K562 (cell line): Measurements from ENCODE around the gene FSTL3. TPM values are rescaled to one million over a fixed set of nuclear protein-coding genes. Genes with fewer than 3 reads are reported as not detected.

ENCODE experiments used
- ATAC-seq: fragments of 200-7000 bp; cut with Tn5 transposase; 3 replicates; pipeline ENCODE4 v1.9.1; 2020; ENCODE audit warnings: moderate library complexity
- BruUV-seq: library from RNA; stranded (reverse); fragments of 400-500 nt; replicated peaks from 2 replicates; lab custom pipeline; 2021; lab: Mats Ljungman, UMichigan
- CTCF ChIA-PET: fragments of 300-600 bp; formaldehyde crosslinking; extraction: SDS; loops from one replicate; lab custom pipeline; 2021; ENCODE audit warnings: low intra/inter-chr PET ratio; lab: Yijun Ruan, JAX
- POLR2A ChIA-PET: fragments of 300-600, 350-650 bp; sonication (Branson Sonifier 250); formaldehyde crosslinking; extraction: SDS; loops from one replicate; lab custom pipeline; 2021; ENCODE audit warnings: antibody characterized with exemption, inconsistent platforms; lab: Yijun Ruan, JAX
- DNase-seq, 4 experiments: peaks; one replicate each; pipeline versions ENCODE4 v3.0.0 to v3.0.0-alpha.2; 2011 to 2018; ENCODE audit warnings: low spot score in 3 of 4, mixed read lengths in 3 of 4; ENCODE audit errors: extremely low read depth in 1 of 4
- FAIRE-seq: peaks from 2 replicates; lab custom pipeline; 2011; peaks lifted over from hg19 to GRCh38; lab: Jason Lieb, UNC
- H2AFZ ChIP-seq: 2 replicates; pipeline ENCODE4 v1.6.0; 2011; ENCODE audit warnings: low read depth, low read length, control low read depth, inconsistent platforms
- H3K27ac ChIP-seq: fragments of 200-600 bp; 3 replicates; pipeline ENCODE4 v1.8.0; 2011; ENCODE audit warnings: low read depth, mild to moderate bottlenecking, control low read depth, inconsistent platforms, low read length, moderate library complexity, mixed read lengths; ENCODE audit errors: extremely low read depth
- H3K27me3 ChIP-seq, 2 experiments: fragments of 300-600 bp in 1 of 2; 2 replicates in 1 of 2; 3 replicates in 1 of 2; pipeline versions ENCODE4 v1.6.0 to v1.8.0; 2011; ENCODE audit warnings: inconsistent platforms in 2 of 2, low read length in 2 of 2, mild to moderate bottlenecking in 1 of 2, mixed read lengths in 1 of 2, moderate library complexity in 1 of 2; ENCODE audit not compliant: control insufficient read depth in 2 of 2, insufficient read depth in 2 of 2
- H3K36me3 ChIP-seq: fragments of 300-600 bp; 3 replicates; pipeline ENCODE4 v1.8.0; 2011; ENCODE audit warnings: mild to moderate bottlenecking, low read length, inconsistent platforms; ENCODE audit not compliant: control insufficient read depth, insufficient read depth
- H3K4me1 ChIP-seq, 2 experiments: fragments of 200-600 bp in 1 of 2; replicated peaks in 1 of 2; 2 replicates in 1 of 2; 3 replicates in 1 of 2; pipeline versions ENCODE4 v1.5.1 to v1.8.0; 2011; ENCODE audit warnings: inconsistent platforms in 2 of 2, low read length in 2 of 2, mild to moderate bottlenecking in 1 of 2, mixed read lengths in 1 of 2, moderate library complexity in 1 of 2; ENCODE audit not compliant: control insufficient read depth in 2 of 2, insufficient read depth in 2 of 2
- H3K4me2 ChIP-seq: 2 replicates; pipeline ENCODE4 v1.6.1; 2011; ENCODE audit warnings: low read length, control low read depth, inconsistent platforms, mixed read lengths; ENCODE audit not compliant: insufficient read depth
- H3K4me3 ChIP-seq: fragments of 200-600 bp; sonication (generic), shearing (Covaris generic); 2 replicates; pipeline ENCODE4 v1.5.1; 2016; ENCODE audit warnings: control low read depth, inconsistent platforms
- H3K79me2 ChIP-seq: fragments of 200-600 bp; 3 replicates; pipeline ENCODE4 v1.8.0; 2011; ENCODE audit warnings: low read length, inconsistent platforms; ENCODE audit not compliant: control insufficient read depth, insufficient read depth
- H3K9ac ChIP-seq, 2 experiments: 2 replicates each; pipeline versions ENCODE4 v1.6.0 to v1.6.1; 2011; ENCODE audit warnings: low read depth in 2 of 2, low read length in 2 of 2, control low read depth in 1 of 2, inconsistent platforms in 1 of 2, mild to moderate bottlenecking in 1 of 2, mixed read lengths in 1 of 2; ENCODE audit not compliant: insufficient read depth in 1 of 2
- H3K9me1 ChIP-seq: one replicate; pipeline ENCODE4 v1.6.0; 2011; ENCODE audit warnings: inconsistent platforms, mild to moderate bottlenecking, low read length, moderate library complexity; ENCODE audit not compliant: control insufficient read depth, insufficient read depth
- H3K9me3 ChIP-seq: replicated peaks from 2 replicates; pipeline ENCODE4 v1.5.1; 2011; ENCODE audit warnings: low read depth, low read length, inconsistent platforms; ENCODE audit not compliant: control insufficient read depth, insufficient read depth
- H4K20me1 ChIP-seq: replicated peaks from 2 replicates; pipeline ENCODE4 v1.6.1; 2011; ENCODE audit warnings: low read length, inconsistent platforms, mixed read lengths; ENCODE audit not compliant: control insufficient read depth, insufficient read depth
- ETV1 ChIP-seq: fragments of 450-650 bp; conservative IDR thresholded peaks from 2 replicates; pipeline ENCODE4 v1.6.1; 2016; ENCODE audit warnings: missing genetic modification characterization, control low read depth, low read depth, missing compliant biosample characterization
- PCBP2 ChIP-seq: fragments of 200-400 bp; formaldehyde crosslinking; IDR thresholded peaks from 2 replicates; pipeline ENCODE4 v1.6.1; 2018; ENCODE audit warnings: low read length, low read depth, mild to moderate bottlenecking, moderate library complexity; ENCODE audit not compliant: poor library complexity, severe bottlenecking
- POLR2G ChIP-seq: fragments of 200-400 bp; formaldehyde crosslinking; IDR thresholded peaks from 2 replicates; pipeline ENCODE4 v1.6.1; 2017; ENCODE audit warnings: low read depth, mild to moderate bottlenecking, antibody characterized with exemption, low read length, moderate library complexity
- ZBTB7A ChIP-seq: IDR thresholded peaks from 2 replicates; pipeline ENCODE4 v1.6.1; 2011; ENCODE audit warnings: low read depth, mild to moderate bottlenecking, low read length, moderate library complexity, borderline replicate concordance; ENCODE audit not compliant: control insufficient read depth
- WGBS: fragments of 100-300 bp; shearing (Covaris generic); methylation state at CpG from one replicate; pipeline ENCODE4 v1.1.6; 2016; ENCODE audit warnings: low coverage, mixed read lengths; ENCODE audit not compliant: insufficient coverage; ENCODE audit errors: missing lambda C conversion rate; 5-methylcytosine and 5-hydroxymethylcytosine counted together
- in situ Hi-C: fragments of 300-500 bp; cut with MboI; formaldehyde crosslinking; loops from 4 replicates; pipeline ENCODE4 v1.15.0; 2018; ENCODE audit warnings: inconsistent platforms, mixed read lengths
- intact Hi-C: fragments of 100-400 bp; cut with micrococcal nuclease; formaldehyde crosslinking; loops from 2 replicates; pipeline ENCODE4 v1.14.2; 2022
- polyA plus RNA-seq, 8 experiments: library from polyadenylated mRNA; depleted of rRNA in 4 of 8; stranded (reverse) in 5 of 8; unstranded in 3 of 8; fragments of >200 nt; fragmentation: Nextera tagmentation in 2 of 8; fragmentation: Illumina TruSeq in 1 of 8; extraction: Ambion mirVana in 2 of 8; extraction: Trizol in 1 of 8; gene quantifications; 2 replicates each; pipeline versions ENCODE4 v1.2.1 to v1.2.3, GENCODE V29; 2011 to 2014; ENCODE audit warnings: inconsistent platforms in 1 of 8, missing spikeins in 1 of 8
- total RNA-seq, 7 experiments: library from RNA; depleted of rRNA in 6 of 7; stranded (reverse); fragments of >200 nt in 6 of 7; fragmentation: Illumina TruSeq in 2 of 7; extraction: Trizol in 2 of 7; gene quantifications; 2 replicates each; pipeline versions ENCODE4 v1.2.1 to v1.2.3, GENCODE V29; 2011 to 2021; ENCODE audit warnings: low replicate concordance in 1 of 7

FSTL3 gene
- total and polyA plus RNA-seq, 9 of the 15 experiments (the other 6 are each of a cell fraction or from before 2014, with no cell fraction given): 0.35 to 6.8 (median 4.2) TPM; not detected in 1

DNA sequence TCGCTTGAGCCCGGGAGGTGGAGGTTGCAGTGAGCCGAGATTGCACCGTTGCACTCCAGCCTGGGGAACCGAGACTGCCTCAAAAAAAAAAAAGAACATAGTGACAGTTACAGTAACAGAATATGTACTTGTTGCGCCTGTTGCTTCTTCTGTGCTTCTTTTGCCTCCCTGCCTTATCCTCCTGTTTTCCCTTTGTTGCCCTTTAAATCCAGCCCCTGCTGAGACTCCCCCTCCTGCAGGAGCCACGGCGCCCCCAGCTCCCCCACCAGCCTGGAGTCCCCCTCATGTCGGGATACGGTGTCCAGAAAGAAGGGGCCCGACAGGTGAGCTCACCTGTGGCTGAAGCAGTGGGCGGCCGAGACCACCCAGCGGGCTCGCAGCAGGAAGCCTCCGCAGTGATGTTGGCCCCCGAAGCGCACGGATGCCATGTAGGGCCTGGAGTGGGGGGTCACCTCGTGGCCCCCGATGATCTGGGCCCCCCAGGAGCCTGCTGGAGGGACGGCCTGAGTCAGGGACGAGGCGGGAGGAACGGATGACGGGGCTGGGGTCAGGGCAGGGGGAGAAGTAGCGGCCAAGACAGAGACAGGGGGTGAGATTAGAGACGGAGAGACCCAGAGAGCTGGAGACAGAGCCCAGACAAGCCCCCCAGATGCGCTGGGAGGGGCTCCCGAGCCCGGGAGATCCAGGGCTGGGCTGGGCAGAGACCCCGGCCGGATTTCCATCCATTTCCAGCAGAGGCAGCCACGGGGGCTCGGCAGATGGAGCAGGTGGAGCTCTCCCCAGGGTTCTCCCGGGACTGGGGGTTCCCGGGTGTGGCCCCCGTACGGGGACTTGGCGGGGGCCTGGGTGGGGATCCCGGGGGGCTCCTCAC is 18.5 kb downstream of the FSTL3 start:
- intact Hi-C loops: no loop called here
- TF ChIP-seq ZBTB7A (peak; percentile 39; the same call in 1 of the 2 replicates), PCBP2 (no peak), POLR2G (0 out of 2 replicates have a peak, but pooled peaks have one; percentile 28), ETV1 (tag) (no peak)
- H3K4me2 ChIP-seq: no peak overlapping the region
- DNase-seq: no peak
- H3K4me1 ChIP-seq: peaks cover 5 to 41% of the 10 kb centered on the region in 2 experiments; a peak in 3 of 5 replicates
- no peak overlapping the region for H3K27ac ChIP-seq
- H2AFZ ChIP-seq: peak overlapping the region; percentile 40; the same call in 1 of the 2 replicates
- ChIA-PET CTCF (no interaction called here), POLR2A (interaction anchor here (0.6 to 1.0 kb wide), 3 partner anchors 9 to 216 kb away, joined by 3 read pairs; partner anchors contain the start of gene PALM)
- H4K20me1 ChIP-seq: no peaks in the 10 kb centered on the region
- FAIRE-seq: no peak
- no peaks in the 10 kb centered on the region for H3K9me3 ChIP-seq
- no peak overlapping the region for H3K4me3 ChIP-seq
- peak overlapping the region in 1 of 2 experiments; percentile 84; a peak in 2 of 4 replicates for H3K9ac ChIP-seq
- H3K36me3 ChIP-seq: no peaks in the 10 kb centered on the region
- in situ Hi-C loops: no loop called here
- 35% methylated on average over 28 of the region's 41 CpGs for WGBS
- BruUV-seq: no TSS peak
- no peaks in the 10 kb centered on the region for H3K9me1 ChIP-seq
- no peaks in the 10 kb centered on the region; a peak in 1 of 5 replicates for H3K27me3 ChIP-seq
- ATAC-seq: peak; percentile 28; the same call in 1 of the 3 replicates
- H3K79me2 ChIP-seq: no peaks in the 10 kb centered on the region
